HFFc6 (cell line): ENCODE measurements around the gene DLG2. TPM values are rescaled to one million over a fixed set of nuclear protein-coding genes. Genes with fewer than 3 reads are reported as not detected.

Experiments used
- DNase-seq: peaks from one replicate; pipeline ENCODE4 v3.0.0-alpha.2; 2018
- H3K27ac Mint-ChIP-seq: 2 replicates; pipeline ENCODE4 v1.8.0; 2020; ENCODE audit warnings: mild to moderate bottlenecking, mixed read lengths
- H3K27me3 Mint-ChIP-seq: 2 replicates; pipeline ENCODE4 v1.8.0; 2021; ENCODE audit warnings: mild to moderate bottlenecking, moderate library complexity, mixed read lengths; ENCODE audit not compliant: insufficient read depth
- H3K36me3 Mint-ChIP-seq: 2 replicates; pipeline ENCODE4 v1.8.0; 2021; ENCODE audit warnings: low read depth, mixed read lengths
- H3K4me1 Mint-ChIP-seq: 2 replicates; pipeline ENCODE4 v1.8.0; 2020; ENCODE audit warnings: low read depth, mixed read lengths
- H3K4me3 Mint-ChIP-seq: 2 replicates; pipeline ENCODE4 v1.8.0; 2020; ENCODE audit warnings: mild to moderate bottlenecking, moderate library complexity, mixed read lengths
- H3K9me3 Mint-ChIP-seq: 2 replicates; pipeline ENCODE4 v1.8.0; 2020; ENCODE audit warnings: mild to moderate bottlenecking, mixed read lengths
- total RNA-seq, 6 experiments: library from RNA; stranded (reverse); fragmentation: NEBNext Ultra II Directional; extraction: Animal tissue kit (Norgen Biotek cat#: 25700); gene quantifications; 2 replicates in 1 of 6; 3 replicates in 5 of 6; pipeline ENCODE4 v1.2.3, GENCODE V29; 2021
- TF ChIP-seq, protein P1 (sequence below): fragments of 200-600 bp; sonication (generic); IDR thresholded peaks from 2 replicates; pipeline ENCODE4 v1.5.0; 2021; ENCODE audit warnings: antibody characterized with exemption, mild to moderate bottlenecking

Gene DLG2
- total RNA-seq, 6 experiments from 2014 or later = 0.39 to 1.00 (median 0.80) TPM; not detected in 1

DNA sequence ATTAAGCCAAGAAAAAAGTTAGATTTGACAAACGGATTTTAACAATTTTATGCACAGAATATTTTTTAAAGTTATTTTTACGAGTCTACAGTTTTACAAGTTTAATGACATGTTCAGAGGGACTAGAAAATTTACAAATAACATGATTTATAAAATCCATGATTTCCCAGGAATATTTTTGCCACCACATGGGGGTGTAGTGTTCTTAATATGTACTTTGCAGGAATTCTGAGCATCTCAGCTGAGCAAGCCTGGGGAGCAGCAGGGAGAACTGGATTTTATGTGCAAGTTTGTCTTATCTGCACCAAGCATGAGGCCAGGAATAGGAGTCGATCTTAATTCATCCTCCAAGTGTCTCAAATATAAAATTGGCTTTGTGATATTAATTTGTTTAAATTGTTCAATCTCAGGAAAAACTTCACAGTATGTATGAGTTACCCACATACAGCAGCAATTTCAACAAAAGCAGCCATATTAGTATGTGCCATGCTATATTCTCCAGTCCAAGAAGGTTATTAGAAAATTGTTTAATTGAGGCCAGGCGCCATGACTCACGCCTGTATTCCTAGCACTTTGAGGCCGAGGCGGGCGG lies 826.3 kb downstream of the DLG2 start:
- TF ChIP-seq, protein P1, sequence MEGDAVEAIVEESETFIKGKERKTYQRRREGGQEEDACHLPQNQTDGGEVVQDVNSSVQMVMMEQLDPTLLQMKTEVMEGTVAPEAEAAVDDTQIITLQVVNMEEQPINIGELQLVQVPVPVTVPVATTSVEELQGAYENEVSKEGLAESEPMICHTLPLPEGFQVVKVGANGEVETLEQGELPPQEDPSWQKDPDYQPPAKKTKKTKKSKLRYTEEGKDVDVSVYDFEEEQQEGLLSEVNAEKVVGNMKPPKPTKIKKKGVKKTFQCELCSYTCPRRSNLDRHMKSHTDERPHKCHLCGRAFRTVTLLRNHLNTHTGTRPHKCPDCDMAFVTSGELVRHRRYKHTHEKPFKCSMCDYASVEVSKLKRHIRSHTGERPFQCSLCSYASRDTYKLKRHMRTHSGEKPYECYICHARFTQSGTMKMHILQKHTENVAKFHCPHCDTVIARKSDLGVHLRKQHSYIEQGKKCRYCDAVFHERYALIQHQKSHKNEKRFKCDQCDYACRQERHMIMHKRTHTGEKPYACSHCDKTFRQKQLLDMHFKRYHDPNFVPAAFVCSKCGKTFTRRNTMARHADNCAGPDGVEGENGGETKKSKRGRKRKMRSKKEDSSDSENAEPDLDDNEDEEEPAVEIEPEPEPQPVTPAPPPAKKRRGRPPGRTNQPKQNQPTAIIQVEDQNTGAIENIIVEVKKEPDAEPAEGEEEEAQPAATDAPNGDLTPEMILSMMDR = peak; percentile 73
- Mint-ChIP-seq H3K27me3 (no peaks in the 10 kb centered on the region; the same call in 1 of the 2 replicates), H3K4me1 (no peaks in the 10 kb centered on the region), H3K4me3 (no peak overlapping the region), H3K9me3 (peaks cover 5% of the 10 kb centered on the region; the same call in 1 of the 2 replicates), H3K27ac (no peak overlapping the region), H3K36me3 (no peaks in the 10 kb centered on the region)
- DNase-seq = peak; percentile 19

DNA sequence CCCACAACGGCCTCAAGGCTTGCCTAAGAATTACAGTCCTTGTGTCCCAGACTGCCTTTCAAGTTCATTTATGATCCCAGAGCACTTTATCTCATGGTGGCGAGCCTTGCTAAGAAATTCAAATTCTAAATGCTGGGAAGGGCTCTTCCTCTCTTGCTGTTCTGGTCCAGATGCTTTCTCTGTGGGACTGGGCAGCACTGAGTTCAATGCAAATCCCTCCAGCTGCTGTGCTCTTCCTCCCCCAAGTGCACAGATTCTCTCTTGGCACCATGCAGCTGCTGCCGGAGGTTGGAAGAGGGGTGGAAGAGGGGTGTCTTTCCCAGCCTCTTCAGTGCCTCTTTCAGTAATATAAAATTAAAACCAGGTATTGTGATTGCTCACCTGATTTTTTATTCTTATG lies 828.0 kb downstream of the DLG2 start:
- H3K4me3 Mint-ChIP-seq = no peak overlapping the region
- DNase-seq = no peak

DNA sequence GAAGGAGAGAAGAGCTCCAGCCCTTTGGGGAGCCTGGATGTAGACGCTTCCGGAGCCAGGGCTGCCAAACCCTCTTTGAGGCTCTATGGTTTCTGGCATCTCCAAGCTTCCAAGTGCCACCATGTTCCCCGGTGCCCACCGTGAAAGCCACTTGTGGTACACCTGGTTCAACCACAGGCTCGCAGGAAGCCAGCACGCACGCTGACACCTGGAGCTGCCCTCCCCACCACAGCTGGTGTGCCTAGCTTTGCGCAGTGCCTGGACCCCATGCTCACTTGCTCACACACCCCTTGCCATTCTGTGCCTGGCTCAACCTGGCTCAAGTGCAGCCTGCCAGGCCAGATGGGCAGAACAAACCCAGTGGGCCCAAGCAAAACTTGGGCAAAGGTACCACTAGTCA lies 831.4 kb downstream of the DLG2 start:
- H3K4me1 Mint-ChIP-seq = no peaks in the 10 kb centered on the region
- no peak for DNase-seq
- no peak overlapping the region for H3K27ac Mint-ChIP-seq
- H3K36me3 Mint-ChIP-seq = no peaks in the 10 kb centered on the region
- no peaks in the 10 kb centered on the region; the same call in 1 of the 2 replicates for H3K27me3 Mint-ChIP-seq
- H3K4me3 Mint-ChIP-seq = no peak overlapping the region
- TF ChIP-seq, protein P1 = no peak
- no peaks in the 10 kb centered on the region for H3K9me3 Mint-ChIP-seq

More for the DNA sequence above, 828.0 kb downstream of the DLG2 start:
- Mint-ChIP-seq H3K27ac (no peak overlapping the region), H3K4me1 (no peaks in the 10 kb centered on the region), H3K9me3 (no peaks in the 10 kb centered on the region), H3K27me3 (no peaks in the 10 kb centered on the region; the same call in 1 of the 2 replicates), H3K36me3 (no peaks in the 10 kb centered on the region)
- TF ChIP-seq, protein P1 = no peak

DNA sequence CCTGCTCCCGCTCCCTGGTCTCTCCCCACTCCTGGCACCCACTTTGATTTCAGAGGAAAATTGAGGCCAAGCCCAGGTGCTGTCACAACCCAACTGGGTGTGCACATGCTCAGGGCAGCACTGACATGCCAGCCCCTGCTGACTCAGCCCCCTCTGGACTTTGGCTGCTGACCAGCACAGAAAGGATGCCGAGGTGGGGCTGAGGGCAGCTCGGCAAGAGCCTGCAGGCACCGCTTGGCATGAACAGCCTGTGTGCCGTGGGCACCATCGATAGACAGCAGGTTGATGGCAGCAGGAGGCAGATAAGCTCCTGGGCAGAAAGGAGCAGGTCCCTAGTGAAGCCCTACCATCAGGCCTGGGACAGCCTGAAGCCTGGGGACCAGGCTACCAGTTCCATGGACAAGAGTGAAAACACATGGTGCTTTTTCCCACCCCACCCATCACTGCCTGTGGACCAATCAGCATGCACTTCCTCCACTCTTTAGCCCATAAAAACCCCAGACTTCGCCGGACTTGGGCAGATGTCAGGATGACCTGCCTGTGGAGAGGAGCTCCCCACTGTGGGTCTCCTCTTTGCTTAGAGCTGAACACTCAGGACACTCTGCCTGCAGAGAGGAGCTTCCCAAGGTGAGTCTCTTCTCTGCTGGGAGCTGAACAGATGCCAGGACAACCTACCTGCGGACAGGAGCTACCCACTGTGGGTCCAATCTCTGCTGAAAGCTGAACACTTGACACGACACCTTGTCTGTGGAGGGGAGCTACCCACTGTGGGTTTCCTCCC lies 832.3 kb downstream of the DLG2 start:
- H3K9me3 Mint-ChIP-seq = no peaks in the 10 kb centered on the region
- no peaks in the 10 kb centered on the region for H3K4me1 Mint-ChIP-seq
- H3K4me3 Mint-ChIP-seq = no peak overlapping the region
- TF ChIP-seq, protein P1 = no peak
- H3K27me3 Mint-ChIP-seq = no peaks in the 10 kb centered on the region; the same call in 1 of the 2 replicates
- no peaks in the 10 kb centered on the region for H3K36me3 Mint-ChIP-seq
- no peak for DNase-seq
- H3K27ac Mint-ChIP-seq = no peak overlapping the region

DNA sequence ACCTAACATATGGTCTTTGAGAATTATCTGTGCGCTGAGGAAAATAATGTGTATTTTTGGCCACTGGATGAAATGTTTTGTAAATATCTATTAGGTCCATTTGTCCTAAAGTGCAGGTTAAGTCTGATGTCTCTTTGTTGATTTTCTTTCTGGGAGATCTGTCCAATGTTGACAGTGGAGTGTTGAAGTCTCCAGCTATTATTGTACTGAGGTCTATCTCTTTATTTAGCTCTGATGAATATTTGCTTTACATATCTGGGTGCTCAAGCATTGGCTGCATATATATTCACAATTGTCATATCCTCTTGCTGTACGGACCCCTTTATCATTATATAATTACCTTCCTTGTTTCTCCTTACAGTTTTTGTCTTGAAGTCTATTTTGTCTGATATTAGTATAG lies 833.8 kb downstream of the DLG2 start:
- no peaks in the 10 kb centered on the region for H3K4me1 Mint-ChIP-seq
- no peaks in the 10 kb centered on the region for H3K9me3 Mint-ChIP-seq
- H3K36me3 Mint-ChIP-seq = no peaks in the 10 kb centered on the region
- H3K27ac Mint-ChIP-seq = no peak overlapping the region
- TF ChIP-seq, protein P1 = no peak
- no peak for DNase-seq
- no peak overlapping the region for H3K4me3 Mint-ChIP-seq
- no peaks in the 10 kb centered on the region; the same call in 1 of the 2 replicates for H3K27me3 Mint-ChIP-seq
